ENCODE data around the gene DNAJC30.

DNA sequence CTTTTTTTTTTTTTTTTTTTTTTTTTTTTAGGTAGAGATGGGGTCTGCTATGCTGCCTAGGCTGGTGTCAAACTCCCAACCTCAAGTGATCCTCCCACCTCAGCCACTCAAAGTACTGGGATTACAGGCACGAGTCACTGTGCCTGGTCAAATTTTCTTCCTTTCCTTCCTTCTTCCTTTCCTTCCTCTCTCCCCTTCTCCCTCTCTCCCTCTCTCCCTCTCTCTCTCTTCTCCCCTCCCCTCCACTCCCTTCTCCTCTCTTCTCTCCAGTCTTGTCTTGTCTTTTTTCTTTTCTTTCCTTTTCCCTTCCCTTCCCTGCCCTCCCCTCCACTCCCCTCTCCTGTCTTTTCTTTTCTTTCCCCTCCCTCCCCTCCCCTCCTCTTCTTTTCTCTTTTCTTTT is 51.7 kb downstream of the DNAJC30 start:
- TF ChIP-seq, protein P1, sequence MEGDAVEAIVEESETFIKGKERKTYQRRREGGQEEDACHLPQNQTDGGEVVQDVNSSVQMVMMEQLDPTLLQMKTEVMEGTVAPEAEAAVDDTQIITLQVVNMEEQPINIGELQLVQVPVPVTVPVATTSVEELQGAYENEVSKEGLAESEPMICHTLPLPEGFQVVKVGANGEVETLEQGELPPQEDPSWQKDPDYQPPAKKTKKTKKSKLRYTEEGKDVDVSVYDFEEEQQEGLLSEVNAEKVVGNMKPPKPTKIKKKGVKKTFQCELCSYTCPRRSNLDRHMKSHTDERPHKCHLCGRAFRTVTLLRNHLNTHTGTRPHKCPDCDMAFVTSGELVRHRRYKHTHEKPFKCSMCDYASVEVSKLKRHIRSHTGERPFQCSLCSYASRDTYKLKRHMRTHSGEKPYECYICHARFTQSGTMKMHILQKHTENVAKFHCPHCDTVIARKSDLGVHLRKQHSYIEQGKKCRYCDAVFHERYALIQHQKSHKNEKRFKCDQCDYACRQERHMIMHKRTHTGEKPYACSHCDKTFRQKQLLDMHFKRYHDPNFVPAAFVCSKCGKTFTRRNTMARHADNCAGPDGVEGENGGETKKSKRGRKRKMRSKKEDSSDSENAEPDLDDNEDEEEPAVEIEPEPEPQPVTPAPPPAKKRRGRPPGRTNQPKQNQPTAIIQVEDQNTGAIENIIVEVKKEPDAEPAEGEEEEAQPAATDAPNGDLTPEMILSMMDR (IDR thresholded peaks at IDR 0.05; ENCODE audit: low read depth, low read length): no peak
- TF ChIP-seq EZH2phosphoT487 (IDR thresholded peaks at IDR 0.05; ENCODE audit: low read depth): no peak

All from OCI-LY3 (cell line).